Mesodermal cell (in vitro differentiated cells): ENCODE data around the gene CCDC187.
"Not testable (repeated sequence)": the region's sequence is repeated elsewhere in the genome, so short reads cannot be mapped to it uniquely, and the experiment has no call there.

Experiments
- H3K27ac ChIP-seq: 2 replicates; pipeline ENCODE4 v1.7.0; 2013; ENCODE audit warnings: mild to moderate bottlenecking, low read depth, low read length, moderate library complexity; ENCODE audit not compliant: severe bottlenecking
- H3K36me3 ChIP-seq: 2 replicates; pipeline ENCODE4 v1.7.1; 2013; ENCODE audit warnings: mild to moderate bottlenecking, low read length, moderate library complexity; ENCODE audit not compliant: control insufficient read depth, insufficient read depth
- H3K4me1 ChIP-seq: one replicate; pipeline ENCODE4 v1.7.1; 2013; ENCODE audit warnings: mild to moderate bottlenecking, low read length; ENCODE audit not compliant: insufficient read depth, control insufficient read depth, poor library complexity, severe bottlenecking
- H3K4me3 ChIP-seq: 2 replicates; pipeline ENCODE4 v1.7.0; 2013; ENCODE audit warnings: low read length, control low read depth, mild to moderate bottlenecking; ENCODE audit not compliant: insufficient read depth, poor library complexity, severe bottlenecking; ENCODE audit errors: extremely low read depth
- H3K9me3 ChIP-seq: 2 replicates; pipeline ENCODE4 v1.7.1; 2013; ENCODE audit warnings: mild to moderate bottlenecking, low read length, moderate library complexity; ENCODE audit not compliant: control insufficient read depth
- WGBS, 2 experiments: methylation state at CpG; one replicate each; pipeline ENCODE4 v1.1.5; 2013; ENCODE audit warnings: missing lambda C conversion rate in 2 of 2; ENCODE audit not compliant: insufficient coverage in 2 of 2; 5-methylcytosine and 5-hydroxymethylcytosine counted together

CCDC187 gene

GRCh38 chr9:136273921-136274785 is 29.7 kb downstream of the CCDC187 start:
- Histone ChIP-seq H3K36me3 (no peaks in the 10 kb centered on the region), H3K27ac (no peak overlapping the region), H3K4me1 (no peaks in the 10 kb centered on the region), H3K4me3 (no peak overlapping the region), H3K9me3 (no peaks in the 10 kb centered on the region)
- WGBS, 2 experiments: 88 to 94% methylated on average over 26 to 28 of the region's 28 CpGs

GRCh38 chr9:136273244-136273865 is 30.5 kb downstream of the CCDC187 start:
- H3K4me1 ChIP-seq: no peaks in the 10 kb centered on the region
- 89 to 92% methylated on average over 13 of the region's 14 CpGs for WGBS, 2 experiments
- H3K4me3 ChIP-seq: no peak overlapping the region
- H3K36me3 ChIP-seq: no peaks in the 10 kb centered on the region
- H3K9me3 ChIP-seq: no peaks in the 10 kb centered on the region
- H3K27ac ChIP-seq: no peak overlapping the region

GRCh38 chr9:136270173-136270705 is 33.7 kb downstream of the CCDC187 start:
- 85 to 93% methylated on average over 9 to 10 of the region's 13 CpGs for WGBS, 2 experiments
- Histone ChIP-seq H3K36me3 (no peaks in the 10 kb centered on the region), H3K27ac (no peak overlapping the region), H3K4me3 (no peak overlapping the region), H3K9me3 (no peaks in the 10 kb centered on the region), H3K4me1 (no peaks in the 10 kb centered on the region)

- Histone ChIP-seq H3K36me3 (no peaks in the 10 kb centered on the region), H3K27ac (no peak overlapping the region)
- WGBS, 2 experiments: 67 to 71% methylated on average over 6 of the region's 6 CpGs
Observed at GRCh38 chr9:136268735-136269134, 35.2 kb downstream of the CCDC187 start.

GRCh38 chr9:136268318-136268717 is 35.6 kb downstream of the CCDC187 start:
- H3K36me3 ChIP-seq: no peaks in the 10 kb centered on the region
- H3K27ac ChIP-seq: no peak overlapping the region
- H3K9me3 ChIP-seq: no peaks in the 10 kb centered on the region
- no peak overlapping the region for H3K4me3 ChIP-seq
- 18 to 25% methylated on average over 1 to 3 of the region's 6 CpGs for WGBS, 2 experiments
- peaks cover 2% of the 10 kb centered on the region for H3K4me1 ChIP-seq

More at GRCh38 chr9:136268735-136269134, 35.2 kb downstream of the CCDC187 start:
- no peak overlapping the region for H3K4me3 ChIP-seq
- peaks cover 2% of the 10 kb centered on the region for H3K4me1 ChIP-seq
- H3K9me3 ChIP-seq: no peaks in the 10 kb centered on the region

- no peaks in the 10 kb centered on the region for H3K36me3 ChIP-seq
- no peaks in the 10 kb centered on the region for H3K9me3 ChIP-seq
- peak overlapping the region; percentile 32 for H3K4me3 ChIP-seq
- no peak overlapping the region for H3K27ac ChIP-seq
- 14 to 16% methylated on average over 35 to 59 of the region's 60 CpGs for WGBS, 2 experiments
- peaks cover 2% of the 10 kb centered on the region for H3K4me1 ChIP-seq
Observed at GRCh38 chr9:136267261-136268111, 36.4 kb downstream of the CCDC187 start.

GRCh38 chr9:136266641-136267040 is 37.3 kb downstream of the CCDC187 start:
- H3K9me3 ChIP-seq, H3K4me1 ChIP-seq, H3K4me3 ChIP-seq, H3K27ac ChIP-seq, H3K36me3 ChIP-seq: not testable (repeated sequence)
- 91 to 92% methylated on average over 14 to 16 of the region's 18 CpGs for WGBS, 2 experiments

GRCh38 chr9:136265561-136266355 is 38.1 kb downstream of the CCDC187 start:
- 91 to 96% methylated on average over 10 to 14 of the region's 17 CpGs for WGBS, 2 experiments
- Histone ChIP-seq H3K27ac (no peak overlapping the region), H3K36me3 (no peaks in the 10 kb centered on the region), H3K4me3 (no peak overlapping the region), H3K9me3 (no peaks in the 10 kb centered on the region), H3K4me1 (peaks cover 2% of the 10 kb centered on the region)

GRCh38 chr9:136264441-136265405 is 39.2 kb downstream of the CCDC187 start:
- WGBS, 2 experiments: 92 to 93% methylated on average over 20 to 23 of the region's 24 CpGs
- H3K9me3 ChIP-seq: no peaks in the 10 kb centered on the region
- H3K4me1 ChIP-seq: peaks cover 3% of the 10 kb centered on the region
- no peaks in the 10 kb centered on the region for H3K36me3 ChIP-seq
- no peak overlapping the region for H3K27ac ChIP-seq
- no peak overlapping the region for H3K4me3 ChIP-seq
